ENCODE results near the gene TLK2. TPM values are rescaled to one million over a fixed set of nuclear protein-coding genes. Genes with fewer than 3 reads are reported as not detected.
"Not testable (repeated sequence)": the region's sequence is repeated elsewhere in the genome, so short reads cannot be mapped to it uniquely, and the experiment has no call there.

Gene TLK2
- total and polyA plus RNA-seq, 9 donors = 23.4 to 50.2 (median 35.7) TPM

DNA sequence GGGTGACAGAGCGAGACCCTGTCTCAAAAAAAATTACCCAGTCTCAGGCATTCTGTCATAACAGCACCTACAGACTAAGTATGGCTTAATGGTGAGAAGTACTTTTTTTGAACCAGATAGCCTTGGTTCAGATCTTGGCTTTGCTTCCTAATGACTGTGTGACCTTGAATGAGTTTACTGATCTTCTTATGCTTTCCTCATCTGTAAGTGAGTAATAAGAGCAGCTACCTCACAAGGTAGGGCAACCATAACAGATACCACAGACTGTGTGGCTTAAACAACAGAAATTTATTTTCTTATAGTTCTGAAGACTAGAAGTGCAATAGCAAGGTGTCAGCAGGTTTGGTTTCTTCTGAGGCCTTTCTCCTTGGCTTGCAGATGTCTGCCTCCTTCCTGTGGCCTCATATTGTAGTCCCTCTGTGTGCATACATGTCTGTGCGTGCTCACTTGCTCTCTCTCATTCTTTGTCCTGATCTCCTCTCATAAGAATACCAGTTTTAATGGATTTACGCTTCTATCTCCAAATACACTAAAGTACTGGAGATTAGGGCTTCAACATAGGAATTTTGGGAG lies 31.7 kb downstream of the TLK2 start:
- H3K27ac ChIP-seq; H3K36me3 ChIP-seq; H3K9me3 ChIP-seq; DNase-seq; intact Hi-C loops (cut with DNase I); H3K4me1 ChIP-seq (ENCODE audit: insufficient read depth); H3K4me3 ChIP-seq; H3K27me3 ChIP-seq: not testable (repeated sequence)
- WGBS, 3 donors = 95 to 98% (median 97%) methylated on average over 2 to 3 of the region's 3 CpGs

DNA sequence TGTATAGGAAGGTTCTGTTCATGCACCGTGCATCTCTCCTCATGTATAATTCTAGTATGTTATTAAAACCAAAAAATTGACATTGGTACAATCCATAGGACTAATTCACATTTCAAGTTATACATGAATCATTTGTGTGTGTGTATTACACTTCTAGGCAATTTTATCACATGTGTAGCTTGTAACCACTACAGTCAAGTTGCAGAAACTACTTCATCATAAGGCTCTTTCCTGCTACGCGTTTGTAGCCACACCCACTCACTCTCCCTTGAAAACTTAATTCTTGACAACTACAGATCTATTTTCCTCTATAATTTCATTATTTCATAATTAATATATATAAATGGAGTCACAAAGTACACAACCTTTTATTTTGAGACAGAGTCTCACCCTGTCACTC lies 32.4 kb downstream of the TLK2 start:
- 86 to 93% (median 90%) methylated on average over 3 of the region's 3 CpGs for WGBS, 3 donors
- H3K27ac ChIP-seq; H3K4me1 ChIP-seq (ENCODE audit: insufficient read depth); DNase-seq; H3K36me3 ChIP-seq; H3K27me3 ChIP-seq; intact Hi-C loops (cut with DNase I); H3K9me3 ChIP-seq; H3K4me3 ChIP-seq: not testable (repeated sequence)

DNA sequence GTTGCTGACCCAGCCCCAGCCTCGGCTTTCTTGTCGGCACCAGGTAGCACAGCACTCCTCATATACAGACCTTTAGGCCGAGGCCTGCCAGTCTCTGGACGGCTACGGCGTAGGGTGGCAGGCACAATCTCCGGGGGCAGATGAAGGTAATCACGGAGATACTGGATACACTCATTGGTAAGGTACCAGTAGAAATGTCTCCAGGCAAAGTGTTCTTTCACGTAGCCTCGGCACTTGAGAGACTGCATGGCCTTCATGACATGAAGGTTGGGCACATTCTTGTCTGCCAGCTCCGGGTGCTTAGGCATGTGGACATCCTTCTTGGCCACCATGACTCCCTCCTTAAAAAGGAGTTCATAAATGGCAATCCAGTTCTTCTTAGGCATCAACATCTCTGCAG lies 37.8 kb downstream of the TLK2 start:
- intact Hi-C loops (cut with DNase I) = not testable (repeated sequence)

DNA sequence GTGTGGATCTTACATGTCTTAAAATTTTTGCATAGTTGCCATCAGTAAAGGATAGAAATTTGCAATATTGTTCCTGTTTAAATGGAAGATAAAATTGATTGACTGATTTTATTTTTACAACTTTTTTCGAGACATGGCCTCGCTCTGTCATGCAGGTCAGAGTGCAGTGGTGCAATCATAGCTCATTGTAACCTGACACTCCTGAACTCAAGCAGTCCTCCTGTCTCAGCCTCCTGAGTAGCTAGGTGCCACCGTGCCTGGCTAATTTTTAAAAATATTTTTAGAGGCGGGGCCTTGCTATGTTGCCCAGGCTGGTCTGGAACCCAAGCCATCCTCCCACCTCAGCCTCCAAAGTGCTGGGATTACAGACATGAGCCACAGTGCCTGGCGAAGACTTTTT lies 42.7 kb downstream of the TLK2 start:
- H3K4me3 ChIP-seq; H3K9me3 ChIP-seq; DNase-seq; H3K36me3 ChIP-seq; H3K27me3 ChIP-seq; H3K27ac ChIP-seq; H3K4me1 ChIP-seq (ENCODE audit: insufficient read depth); intact Hi-C loops (cut with DNase I): not testable (repeated sequence)
- 87 to 91% (median 91%) methylated on average over 5 of the region's 5 CpGs for WGBS, 3 donors

More for the DNA sequence above, 37.8 kb downstream of the TLK2 start:
- H3K27ac ChIP-seq; H3K9me3 ChIP-seq; H3K36me3 ChIP-seq; H3K4me1 ChIP-seq (ENCODE audit: insufficient read depth); H3K4me3 ChIP-seq; DNase-seq; H3K27me3 ChIP-seq: not testable (repeated sequence)
- WGBS, 3 donors = 97 to 98% (median 98%) methylated on average over 11 of the region's 11 CpGs

DNA sequence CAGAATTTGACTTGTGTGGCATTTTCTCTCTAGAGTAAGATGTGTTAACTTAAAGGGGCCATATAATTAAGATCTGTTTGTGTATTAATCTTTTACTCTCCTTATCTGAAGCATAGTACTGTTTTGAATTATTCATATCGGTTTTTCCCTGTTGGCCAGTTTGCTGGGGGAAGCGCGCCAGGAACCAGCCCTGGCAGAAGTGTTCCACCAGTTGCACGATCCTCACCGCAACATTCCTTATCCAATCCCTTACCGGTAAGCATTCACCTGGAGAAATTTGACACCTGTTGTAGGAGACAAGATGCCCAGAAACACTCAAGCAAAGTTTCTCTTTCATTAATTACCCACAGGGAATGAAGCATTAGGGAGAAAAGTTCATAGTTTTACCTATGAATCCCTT lies 45.5 kb downstream of the TLK2 start:
- H3K27ac ChIP-seq; H3K4me1 ChIP-seq (ENCODE audit: insufficient read depth); H3K27me3 ChIP-seq; H3K9me3 ChIP-seq; DNase-seq; H3K36me3 ChIP-seq; intact Hi-C loops (cut with DNase I); H3K4me3 ChIP-seq: not testable (repeated sequence)
- 33 to 51% (median 41%) methylated on average over 6 of the region's 6 CpGs for WGBS, 3 donors

DNA sequence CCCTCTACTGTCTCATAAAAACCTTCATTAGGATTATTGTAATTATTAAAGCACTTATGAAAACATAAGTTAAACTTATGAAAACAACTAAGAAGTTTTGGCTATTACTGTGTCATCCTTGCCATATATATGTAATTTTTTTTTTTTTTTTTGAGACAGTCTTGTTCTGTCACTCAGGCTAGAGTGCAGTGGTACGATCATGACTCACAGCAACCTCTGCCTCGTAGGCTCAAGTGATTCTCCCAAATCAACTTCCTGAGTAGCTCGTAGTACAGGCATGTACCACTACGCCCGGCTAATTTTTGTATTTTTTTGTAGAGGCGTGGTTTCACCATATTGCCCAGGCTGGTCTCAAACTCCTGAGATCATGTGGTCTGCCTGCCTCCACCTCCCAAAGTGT lies 46.7 kb downstream of the TLK2 start:
- H3K9me3 ChIP-seq; DNase-seq; H3K36me3 ChIP-seq; H3K27ac ChIP-seq; H3K27me3 ChIP-seq; H3K4me3 ChIP-seq; H3K4me1 ChIP-seq (ENCODE audit: insufficient read depth); intact Hi-C loops (cut with DNase I): not testable (repeated sequence)
- 88 to 97% (median 93%) methylated on average over 6 of the region's 6 CpGs for WGBS, 3 donors

DNA sequence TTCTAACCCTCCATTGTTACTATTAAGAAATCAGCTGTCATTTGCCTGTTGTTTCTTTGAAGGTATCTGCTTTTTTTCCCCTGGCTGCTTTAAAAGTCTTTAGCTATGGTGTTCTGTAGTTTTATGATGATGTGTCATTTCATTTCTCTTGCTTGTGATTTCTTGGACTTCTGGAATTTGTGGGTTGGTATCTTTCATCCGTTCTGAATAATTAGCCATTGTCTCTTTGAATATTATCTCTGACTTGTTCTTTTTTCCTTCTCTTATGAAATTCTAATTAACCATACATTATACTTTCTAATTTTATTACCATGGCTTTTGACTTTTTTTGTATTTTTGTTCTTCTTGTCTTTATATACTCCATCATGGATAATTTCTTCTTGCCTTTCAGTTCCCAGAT lies 52.3 kb downstream of the TLK2 start:
- H3K4me1 ChIP-seq (ENCODE audit: insufficient read depth); H3K4me3 ChIP-seq; DNase-seq; H3K27me3 ChIP-seq; H3K9me3 ChIP-seq; H3K27ac ChIP-seq; H3K36me3 ChIP-seq; intact Hi-C loops (cut with DNase I): not testable (repeated sequence)
- 79 to 90% (median 88%) methylated on average over 1 of the region's 1 CpG for WGBS, 3 donors

DNA sequence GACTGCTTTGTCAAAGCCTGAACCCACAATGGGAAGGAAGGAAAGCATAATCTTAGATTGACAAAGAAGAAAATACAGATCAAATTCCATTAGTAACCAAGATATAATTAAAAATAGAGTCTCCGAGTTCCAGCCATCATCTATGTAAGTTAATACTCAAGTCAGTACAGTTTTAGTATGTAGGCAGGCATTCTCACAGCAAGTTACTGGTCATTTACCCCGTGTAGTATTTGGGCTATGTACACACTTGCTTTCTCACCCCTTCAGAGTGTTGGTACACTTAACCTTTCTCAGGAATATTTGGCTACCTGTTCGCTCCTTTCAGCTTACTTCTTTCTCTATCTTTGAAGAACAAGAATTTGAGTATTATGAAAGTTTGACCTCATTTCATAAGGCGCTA lies 57.9 kb downstream of the TLK2 start:
- H3K9me3 ChIP-seq; H3K27me3 ChIP-seq; DNase-seq; H3K36me3 ChIP-seq; intact Hi-C loops (cut with DNase I); H3K4me1 ChIP-seq (ENCODE audit: insufficient read depth); H3K27ac ChIP-seq; H3K4me3 ChIP-seq: not testable (repeated sequence)
- 94 to 98% (median 96%) methylated on average over 3 of the region's 4 CpGs for WGBS, 3 donors

DNA sequence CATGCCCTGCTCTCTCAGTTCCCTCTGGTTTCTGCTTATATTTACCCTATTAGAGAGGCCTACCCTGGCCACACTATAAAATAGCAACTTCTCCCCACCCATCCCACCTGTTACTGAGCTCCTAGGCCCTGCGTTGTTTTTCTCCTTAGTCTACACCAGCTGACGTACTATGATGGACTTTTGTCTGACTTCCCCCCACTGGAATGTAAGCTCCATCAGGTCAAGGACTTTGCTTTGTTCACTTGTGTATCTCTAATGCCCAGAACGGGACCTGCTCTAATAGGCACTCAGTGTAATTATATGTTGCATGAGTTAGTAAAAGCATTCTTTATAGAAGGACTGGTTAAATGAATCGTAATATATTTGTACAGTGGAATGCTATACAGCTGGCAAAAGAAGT lies 62.4 kb downstream of the TLK2 start:
- DNase-seq; H3K27me3 ChIP-seq; H3K36me3 ChIP-seq; H3K4me3 ChIP-seq; H3K27ac ChIP-seq; H3K9me3 ChIP-seq; intact Hi-C loops (cut with DNase I); H3K4me1 ChIP-seq (ENCODE audit: insufficient read depth): not testable (repeated sequence)
- 42 to 67% (median 46%) methylated on average over 4 of the region's 4 CpGs for WGBS, 3 donors

DNA sequence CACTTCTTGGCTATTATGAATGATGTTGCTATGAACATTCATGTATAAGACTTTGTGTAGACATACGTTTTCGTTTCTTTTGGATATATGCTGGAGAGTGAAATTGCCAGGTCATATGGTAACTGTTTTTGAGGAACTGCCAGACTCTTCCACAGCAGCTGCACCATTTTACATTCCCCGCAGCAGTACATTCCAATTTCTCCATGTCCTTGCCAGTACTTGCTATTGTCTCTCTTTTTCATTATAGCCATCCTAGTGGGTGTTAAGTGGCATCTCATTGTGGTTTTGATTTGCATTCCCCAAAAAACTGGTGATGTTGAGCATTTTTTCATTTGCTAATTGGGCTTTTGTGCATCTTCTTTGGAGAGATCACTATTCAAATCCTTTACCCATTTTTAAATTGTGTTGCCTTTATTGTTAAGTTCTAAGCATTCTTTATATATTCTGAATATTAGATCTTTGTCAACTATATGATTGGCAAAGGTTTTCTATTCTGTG lies 64.7 kb downstream of the TLK2 start:
- H3K27ac ChIP-seq; H3K9me3 ChIP-seq; H3K4me3 ChIP-seq; DNase-seq; H3K27me3 ChIP-seq; H3K36me3 ChIP-seq; H3K4me1 ChIP-seq (ENCODE audit: insufficient read depth); intact Hi-C loops (cut with DNase I): not testable (repeated sequence)
- WGBS, 3 donors = 65 to 77% (median 72%) methylated on average over 3 of the region's 3 CpGs

DNA sequence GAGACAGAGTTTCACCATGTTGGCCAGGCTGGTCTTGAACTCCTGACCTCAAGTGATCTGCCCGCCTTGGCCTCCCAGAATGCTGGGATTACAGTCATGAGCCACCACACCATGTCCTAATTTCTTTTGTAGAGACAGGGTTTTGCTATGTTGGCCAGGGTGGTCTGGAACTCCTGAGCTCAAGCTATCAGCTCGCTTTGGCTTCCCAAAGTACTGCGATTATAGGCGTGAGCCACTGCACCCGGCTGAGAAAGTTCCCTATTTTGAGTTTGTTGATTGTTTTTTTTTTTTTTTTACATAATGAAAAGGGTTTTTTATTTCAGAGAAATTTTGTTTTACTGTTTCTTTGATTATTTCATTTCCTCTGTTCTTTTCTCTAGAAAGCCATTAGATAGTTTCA lies 67.4 kb downstream of the TLK2 start:
- H3K4me3 ChIP-seq; H3K27me3 ChIP-seq; H3K4me1 ChIP-seq (ENCODE audit: insufficient read depth); H3K36me3 ChIP-seq; H3K9me3 ChIP-seq; intact Hi-C loops (cut with DNase I); DNase-seq; H3K27ac ChIP-seq: not testable (repeated sequence)
- WGBS, 3 donors = 55 to 70% (median 61%) methylated on average over 5 of the region's 5 CpGs
